ENCODE results near the gene FOXQ1.
"Not testable (repeated sequence)": the region's sequence is repeated elsewhere in the genome, so short reads cannot be mapped to it uniquely, and the experiment has no call there.

The FOXQ1 gene

DNA sequence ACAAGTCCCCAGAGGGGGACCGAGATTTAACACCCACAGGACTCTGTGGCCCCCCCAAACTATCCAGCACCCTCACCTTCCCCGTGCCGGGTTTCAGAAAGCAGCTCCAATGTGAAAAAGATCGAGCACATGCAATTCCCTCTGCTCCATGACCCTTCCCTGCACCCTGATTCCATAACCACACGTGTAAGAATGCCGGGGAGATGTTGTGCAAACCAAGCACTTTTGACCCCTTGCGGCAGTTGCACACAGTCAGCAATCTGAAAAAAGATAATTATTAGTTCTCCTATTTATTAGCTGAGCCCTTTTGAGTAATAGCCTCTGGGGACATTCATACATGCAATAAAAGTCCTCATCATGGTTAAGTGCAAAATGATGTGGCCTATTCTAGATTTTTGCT, 13.0 kb downstream of the FOXQ1 start:
- DNase-seq, result no peak

DNA sequence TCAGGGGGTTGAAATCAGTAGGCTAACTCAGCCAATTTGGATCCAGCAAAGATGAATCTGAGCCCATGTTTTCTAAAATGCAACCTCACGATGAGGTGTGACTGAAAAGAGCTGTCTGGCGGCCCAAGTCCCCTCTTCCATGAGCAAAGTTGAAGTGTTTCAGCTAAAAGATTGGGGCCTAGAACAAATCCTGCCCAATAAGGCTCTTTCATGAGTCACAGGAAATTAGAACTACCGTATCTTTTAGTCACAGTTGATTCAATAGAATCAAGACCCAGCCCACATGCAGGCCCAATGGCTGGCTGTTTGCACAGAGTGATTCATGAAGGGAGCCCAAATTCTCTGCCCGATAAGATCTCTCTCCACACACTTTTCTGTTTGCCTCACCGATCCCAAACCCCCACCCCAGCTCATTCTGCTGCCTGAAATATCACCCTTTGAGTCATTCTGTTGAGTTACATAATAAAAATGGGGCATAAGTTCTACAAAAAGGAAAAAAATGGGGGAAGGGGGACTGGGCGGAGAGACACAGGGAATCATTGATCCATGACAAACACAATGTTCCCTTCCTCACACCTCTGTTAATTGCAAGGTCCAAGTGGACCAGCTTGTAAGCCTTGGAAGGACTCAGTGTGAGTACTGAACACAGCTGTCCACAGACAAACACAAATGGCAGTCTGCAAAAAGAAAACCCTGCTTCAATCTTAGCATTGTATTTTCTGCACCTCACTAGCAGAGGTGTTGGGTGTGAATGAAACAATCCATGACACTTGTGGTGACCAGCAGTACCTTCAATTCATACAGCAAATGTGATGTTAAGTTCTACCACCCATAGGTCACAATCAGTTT, 13.8 kb downstream of the FOXQ1 start:
- no peak for DNase-seq

DNA sequence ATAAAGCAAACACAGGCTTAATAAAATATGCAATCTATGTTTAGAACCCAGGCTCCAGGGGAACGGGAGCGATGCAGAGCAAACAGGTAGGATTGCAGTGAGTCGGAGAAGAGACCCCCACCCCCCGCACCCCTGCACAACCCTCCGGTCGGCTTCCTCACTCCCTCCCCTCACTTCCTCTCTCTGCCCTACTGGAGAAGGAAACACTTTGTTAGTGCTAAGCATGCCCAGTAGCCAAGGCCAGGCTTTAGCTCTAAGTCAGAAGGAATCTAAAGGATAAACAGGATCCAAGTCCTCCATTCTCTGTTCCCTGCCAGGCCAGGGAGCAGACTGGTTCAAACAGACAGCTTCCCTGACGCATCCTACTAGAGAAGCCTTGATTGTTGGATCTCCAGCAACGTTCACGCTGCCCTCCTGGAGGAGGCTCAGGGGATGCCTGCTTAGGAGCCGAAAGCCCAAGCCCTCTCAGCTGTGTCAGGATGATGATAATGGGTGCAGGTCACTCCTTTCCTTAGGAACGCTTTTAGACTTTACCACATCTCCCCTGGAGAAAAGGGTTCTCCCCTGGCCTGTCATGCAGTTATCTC, 14.7 kb downstream of the FOXQ1 start:
- DNase-seq, result no peak

DNA sequence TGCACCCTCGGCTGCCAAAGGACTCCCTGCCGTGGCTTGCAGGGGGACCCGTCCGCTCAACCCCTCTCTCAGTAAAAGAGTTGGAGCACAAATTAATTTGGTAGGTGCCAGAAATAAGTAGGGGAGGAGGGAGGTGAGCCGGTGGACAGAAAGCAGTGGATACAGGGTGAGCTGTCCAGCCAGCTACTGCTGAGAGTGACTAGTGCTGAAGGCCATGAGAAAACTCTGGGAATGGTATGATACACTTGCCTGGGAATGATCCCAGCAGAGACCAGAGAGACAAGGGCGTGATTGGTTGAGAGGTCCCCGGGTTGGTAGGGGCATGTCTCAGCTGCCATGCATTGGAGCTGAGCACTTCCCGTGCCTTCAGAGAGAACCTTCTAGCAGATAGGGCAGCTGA, 15.7 kb downstream of the FOXQ1 start:
- no peak for DNase-seq

DNA sequence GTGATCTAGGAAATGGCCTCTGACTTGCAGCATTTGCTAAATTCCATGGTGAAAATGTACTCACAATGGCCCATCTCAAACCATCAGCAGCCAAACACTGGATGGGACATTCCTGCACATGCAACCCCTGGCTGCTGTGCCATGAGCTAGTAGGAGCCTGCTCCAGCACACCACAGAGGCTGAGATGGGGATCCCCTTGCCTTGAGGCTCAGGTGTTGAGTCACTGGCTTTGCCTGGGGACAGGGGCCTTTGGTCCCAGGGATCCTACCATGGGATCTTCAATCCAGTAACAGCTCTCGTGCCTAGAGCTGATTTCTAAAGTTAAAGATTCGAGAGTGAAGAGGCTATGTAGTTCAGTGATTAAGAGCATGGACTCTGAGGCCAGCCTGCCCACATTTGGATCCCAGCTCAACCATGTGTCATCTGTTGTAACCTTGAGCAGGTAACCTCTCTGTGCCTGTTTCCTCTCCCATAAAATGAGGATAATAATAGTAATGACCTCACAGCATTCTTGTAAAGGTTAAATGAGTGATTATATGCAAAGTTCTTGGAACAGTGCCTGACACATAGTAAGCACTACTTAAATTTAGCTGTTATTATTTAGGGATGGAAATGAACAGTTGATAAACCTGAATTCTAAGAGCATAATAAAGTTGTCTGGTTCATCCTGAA, 16.4 kb downstream of the FOXQ1 start:
- no peak for DNase-seq

DNA sequence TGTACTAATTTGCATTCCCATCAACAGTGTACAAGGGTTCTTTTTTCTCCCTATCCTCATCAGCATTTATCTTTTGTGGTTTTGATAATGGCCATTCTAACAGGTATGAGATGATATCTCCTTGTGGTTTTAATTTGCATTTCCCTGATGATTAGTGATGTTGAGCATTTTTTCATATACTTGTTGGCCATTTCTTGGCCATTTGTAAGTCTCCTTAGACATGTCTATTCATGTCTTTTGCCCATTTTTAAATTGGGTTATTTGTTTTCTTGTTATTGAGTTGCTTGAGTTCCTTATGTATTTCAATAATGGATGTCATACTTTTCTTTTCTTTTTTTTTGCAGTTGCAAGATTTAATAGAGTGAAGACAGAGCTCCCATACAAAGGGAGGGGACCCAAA, 17.8 kb downstream of the FOXQ1 start:
- DNase-seq, result no peak

DNA sequence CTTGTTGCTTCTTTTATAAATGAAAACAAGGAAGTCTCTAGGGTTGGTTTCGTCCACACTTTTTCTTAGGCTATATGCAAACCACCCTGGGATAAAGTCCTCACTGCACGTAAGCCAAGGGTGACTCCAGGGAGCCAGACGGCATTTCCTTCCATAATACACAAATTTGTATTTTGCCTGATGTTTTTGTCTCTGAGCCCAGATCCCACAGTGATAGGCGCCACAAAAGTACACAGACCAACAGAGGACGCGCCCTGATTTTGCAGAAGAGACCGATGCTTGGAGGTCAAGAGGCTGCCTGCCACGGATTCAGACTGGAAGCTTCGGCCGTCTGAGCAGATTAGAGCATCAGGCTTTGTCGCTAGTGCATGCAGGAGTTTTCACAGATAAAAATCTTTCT, 22.8 kb downstream of the FOXQ1 start:
- DNase-seq, result no peak

DNA sequence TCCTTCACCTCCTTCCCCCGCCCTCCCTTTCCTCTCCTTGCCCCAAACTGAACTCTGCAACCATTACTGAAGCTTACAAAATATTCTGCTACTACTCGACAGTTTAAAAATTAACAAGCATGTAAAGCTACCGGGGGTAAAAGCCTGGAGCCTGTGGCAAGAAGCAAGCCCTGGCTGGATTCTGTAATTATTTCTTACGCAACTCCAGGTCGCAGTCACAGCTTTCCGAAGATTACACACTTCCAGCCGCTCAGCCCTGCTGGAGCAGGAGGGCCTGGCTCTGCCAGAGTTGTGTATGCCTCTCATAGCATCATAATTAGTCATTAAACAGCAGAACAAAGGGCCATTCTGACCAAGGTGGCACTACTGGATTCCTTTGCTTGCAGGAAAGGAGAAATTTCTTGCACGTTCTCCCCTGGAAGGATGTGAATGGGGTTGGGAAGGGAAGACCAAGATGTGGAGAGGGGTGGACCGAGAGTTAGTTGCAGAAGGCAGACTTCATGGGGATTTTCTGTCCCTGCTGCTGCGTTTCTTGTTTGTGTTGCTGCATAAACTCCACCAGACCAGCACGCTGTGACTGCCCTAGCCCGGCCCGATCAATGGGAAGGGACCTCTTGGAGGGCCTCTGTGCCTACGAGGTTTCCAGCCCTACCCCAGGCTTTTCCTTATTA, 23.6 kb downstream of the FOXQ1 start:
- no peak for DNase-seq

DNA sequence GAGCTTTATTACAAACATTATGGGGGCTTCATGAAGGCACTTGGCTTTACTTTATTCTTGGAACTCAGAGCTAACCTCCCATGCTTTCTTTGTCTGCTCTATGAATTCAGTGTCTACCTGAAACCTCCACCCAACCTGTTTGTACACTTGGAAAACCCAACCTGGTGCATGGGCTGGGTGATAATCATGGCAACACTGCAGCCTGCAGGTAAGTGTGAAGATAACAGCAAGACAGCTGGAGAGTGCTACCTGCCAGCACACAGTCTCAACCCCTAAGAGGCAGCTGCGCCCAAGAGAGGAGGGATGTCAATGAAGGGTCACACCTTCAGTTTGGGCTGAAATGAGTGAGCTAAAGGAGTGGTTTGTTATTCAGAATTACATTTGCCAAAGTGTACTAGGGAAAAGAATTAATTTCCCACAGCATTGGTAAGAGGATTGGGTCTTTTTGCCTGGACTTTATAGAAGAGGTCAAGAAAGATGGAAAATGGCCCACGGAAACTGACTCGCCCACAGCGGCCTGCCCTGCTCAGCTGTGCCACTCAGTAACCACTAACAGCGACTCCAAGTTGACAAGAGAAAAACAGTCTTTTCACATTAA, 24.4 kb downstream of the FOXQ1 start:
- DNase-seq, result no peak

DNA sequence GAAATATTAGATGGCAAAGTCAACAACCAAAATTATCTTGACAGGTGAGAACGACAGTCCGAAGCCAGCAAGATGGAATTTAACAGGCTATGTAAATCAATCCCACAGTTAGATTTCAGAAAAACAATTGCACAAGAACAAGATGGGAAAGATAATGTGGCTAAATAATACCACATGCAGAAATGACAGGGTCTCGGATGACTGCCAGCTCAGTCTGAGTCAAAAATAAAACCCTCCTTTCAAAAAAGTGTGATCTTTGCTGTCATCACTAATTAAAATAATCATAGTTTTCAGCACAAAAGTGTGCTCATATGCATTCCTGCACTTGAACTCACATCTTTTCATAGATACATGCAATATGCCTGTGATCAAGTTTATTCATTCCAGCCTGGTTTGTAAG, 25.9 kb downstream of the FOXQ1 start:
- DNase-seq, result no peak

DNA sequence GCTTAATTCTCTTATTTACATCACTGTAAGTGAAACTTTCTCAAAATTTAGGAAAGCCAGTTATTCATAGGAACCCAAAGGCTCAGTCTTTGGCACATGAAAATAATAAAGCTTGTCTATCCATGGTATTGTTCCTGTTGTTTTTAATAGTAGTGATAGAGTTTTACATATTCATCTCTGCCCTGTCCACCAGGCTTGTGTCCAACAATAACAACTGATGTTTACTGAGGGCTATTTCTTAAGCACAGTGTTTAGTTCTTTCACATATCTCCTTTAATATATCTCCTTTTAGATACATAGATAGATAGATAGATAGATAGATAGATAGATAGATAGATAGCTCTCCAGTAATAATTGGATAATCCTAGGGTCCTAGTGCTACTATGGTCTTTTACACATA, 34.2 kb downstream of the FOXQ1 start:
- DNase-seq, result no peak

DNA sequence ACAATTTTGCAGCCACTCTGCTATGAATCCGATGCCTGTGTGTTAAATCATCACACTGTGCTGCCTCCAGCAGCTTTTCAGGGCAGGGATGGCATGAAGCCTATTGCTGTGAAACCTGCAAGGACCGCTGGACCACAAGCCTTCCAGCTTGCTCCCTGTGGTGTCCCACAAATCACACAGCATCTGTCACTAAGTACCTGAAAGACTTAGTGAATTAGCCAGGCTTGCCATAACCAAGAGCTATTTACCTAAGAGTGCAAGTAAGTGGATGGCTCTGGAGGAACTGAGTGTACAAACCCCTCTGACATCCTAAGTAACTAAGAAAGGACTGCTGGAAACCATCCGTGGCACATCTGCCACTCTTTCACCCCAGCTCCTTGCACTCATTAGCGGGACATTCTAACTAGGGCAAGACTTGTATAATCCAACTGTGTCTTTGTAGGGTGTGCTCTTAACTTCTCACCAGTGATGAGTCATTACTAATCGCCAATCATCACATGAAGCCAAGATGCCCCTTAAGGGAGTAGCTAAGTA, 34.7 kb downstream of the FOXQ1 start:
- DNase-seq, result no peak

DNA sequence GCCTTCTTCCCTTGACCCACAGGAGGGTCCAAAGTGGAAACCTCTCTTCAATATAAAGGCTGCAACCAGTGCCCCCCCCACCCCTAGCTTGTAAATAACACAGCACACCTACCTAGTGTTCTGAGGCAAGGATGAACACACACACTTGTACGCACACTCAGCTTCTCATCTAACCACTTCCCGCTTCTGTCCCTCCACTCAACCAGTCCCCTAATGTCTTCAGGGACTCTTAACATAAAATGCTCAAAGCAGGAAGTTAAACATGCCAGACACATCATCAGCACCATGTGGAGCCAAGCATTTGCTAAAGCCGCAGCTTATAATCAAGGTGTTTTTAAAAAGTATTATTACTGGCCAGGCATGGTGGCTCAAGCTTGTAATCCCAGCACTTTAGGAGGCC, 35.3 kb downstream of the FOXQ1 start:
- DNase-seq, result no peak

DNA sequence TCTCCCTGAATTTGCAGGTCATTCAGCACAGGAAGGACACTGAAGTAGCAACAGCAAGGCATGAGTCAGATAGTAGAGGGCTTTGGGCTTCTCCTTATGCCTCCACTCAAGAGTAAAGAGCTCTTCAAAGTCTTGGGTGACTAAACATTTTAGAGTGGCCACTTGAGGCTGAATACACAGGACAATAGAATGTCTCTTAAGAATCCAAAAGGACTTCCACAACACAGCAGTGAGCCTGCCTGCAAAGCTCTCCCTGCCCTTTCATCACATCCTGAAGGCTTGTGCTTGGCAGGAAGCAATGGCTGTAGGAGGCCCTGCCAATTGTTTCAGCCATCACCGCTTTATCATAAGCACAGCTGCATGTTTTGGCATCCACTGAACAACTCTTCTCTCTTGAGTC, 36.8 kb downstream of the FOXQ1 start:
- DNase-seq, result no peak

DNA sequence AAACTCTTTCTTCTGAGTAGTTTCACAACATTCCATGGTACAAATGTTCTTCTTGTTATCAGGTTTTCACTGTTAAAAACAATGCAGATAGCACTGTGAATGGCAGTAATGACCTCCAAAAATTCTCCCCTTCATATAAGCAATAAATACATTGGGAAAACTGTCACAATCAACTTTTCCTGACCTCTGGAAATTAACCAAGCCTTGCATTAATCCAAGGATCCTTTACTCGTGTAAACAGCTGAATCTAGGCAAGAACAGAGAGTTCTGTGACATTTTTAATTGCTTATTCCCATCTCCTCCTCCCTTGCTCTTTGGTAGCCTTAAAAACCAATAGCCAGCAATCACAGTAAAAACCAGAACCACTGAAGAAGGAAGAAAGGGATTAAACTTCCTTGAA, 37.8 kb downstream of the FOXQ1 start:
- no peak for DNase-seq

DNA sequence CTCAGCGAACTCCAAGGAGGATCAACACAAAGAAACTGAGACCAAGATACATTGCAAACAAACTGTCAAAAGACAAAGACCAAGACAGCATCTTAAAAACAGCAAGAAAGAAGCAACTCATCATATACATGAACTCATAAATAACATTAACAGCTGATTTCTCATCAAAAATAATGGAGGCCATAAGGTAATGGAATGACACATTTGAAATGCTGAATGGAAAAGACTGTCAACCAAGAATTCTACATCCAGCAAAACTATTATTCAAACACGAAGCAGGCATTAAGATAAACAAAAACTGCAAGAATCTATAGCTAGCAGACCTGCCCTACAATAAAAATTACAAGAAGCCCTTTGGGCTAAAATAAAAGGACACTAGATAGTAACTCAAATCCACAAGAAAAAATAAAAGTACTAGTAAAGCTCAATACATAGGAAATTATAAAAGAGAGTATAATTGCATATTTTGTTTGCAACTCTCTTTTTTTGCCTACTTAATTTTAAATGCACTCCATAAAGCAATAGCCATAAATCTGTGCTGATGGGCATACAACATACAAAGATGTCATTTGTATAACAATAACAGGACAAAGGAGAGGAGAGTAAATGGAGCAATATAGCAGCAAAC, 39.6 kb downstream of the FOXQ1 start:
- no peak for DNase-seq

DNA sequence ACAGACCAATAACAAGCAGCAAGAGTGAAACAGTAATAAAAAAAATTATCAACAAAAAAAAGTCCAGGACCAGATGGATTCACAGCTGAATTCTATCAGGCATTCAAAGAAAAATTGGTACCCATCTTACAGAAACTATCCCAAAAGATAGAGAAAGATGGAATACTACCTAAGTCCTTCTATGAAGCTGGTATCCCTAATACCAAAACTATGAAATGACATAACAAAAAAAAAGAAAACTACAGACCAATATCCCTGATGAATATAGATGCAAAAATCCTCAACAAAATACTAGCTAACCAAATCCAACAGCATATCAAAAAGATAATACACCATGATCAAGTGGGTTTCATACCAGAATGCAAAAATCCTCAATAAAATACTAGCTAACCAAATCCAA, 43.2 kb downstream of the FOXQ1 start:
- not testable (repeated sequence) for DNase-seq

DNA sequence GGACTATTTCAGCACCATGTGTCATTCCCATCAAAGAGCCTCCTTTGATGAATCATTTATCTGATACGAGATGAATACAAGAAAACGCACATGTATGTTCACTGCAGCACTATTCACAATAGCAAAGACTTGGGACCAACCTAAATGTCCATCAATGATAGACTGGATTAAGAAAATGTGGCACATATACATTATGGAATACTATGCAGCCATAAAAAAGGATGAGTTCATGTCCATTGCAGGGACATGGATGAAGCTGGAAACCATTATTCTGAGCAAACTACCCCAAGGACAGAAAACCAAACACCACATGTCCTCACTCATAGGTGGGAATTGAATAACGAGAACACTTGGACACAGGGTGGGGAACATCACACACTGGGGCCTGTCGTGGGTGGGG, 49.8 kb downstream of the FOXQ1 start:
- not testable (repeated sequence) for DNase-seq

DNA sequence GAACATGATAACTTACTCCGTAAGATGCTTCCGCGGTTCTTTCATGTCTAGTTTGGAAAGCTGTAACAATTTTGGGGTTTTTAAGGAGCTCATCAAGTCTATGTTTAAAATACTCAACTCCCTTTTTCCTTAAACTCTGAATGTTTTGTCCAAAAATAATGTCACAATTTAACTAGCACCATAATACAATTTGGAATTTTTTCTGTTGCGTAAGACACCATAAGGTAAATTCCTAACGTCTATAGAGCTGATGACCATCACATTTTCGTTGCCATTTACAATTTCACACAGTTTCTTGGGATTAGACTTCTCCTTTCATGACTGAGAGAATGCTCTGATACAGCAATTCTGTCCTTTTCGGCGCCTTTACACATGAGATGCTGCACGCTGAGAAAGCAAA, 50.7 kb downstream of the FOXQ1 start:
- DNase-seq, result no peak

DNA sequence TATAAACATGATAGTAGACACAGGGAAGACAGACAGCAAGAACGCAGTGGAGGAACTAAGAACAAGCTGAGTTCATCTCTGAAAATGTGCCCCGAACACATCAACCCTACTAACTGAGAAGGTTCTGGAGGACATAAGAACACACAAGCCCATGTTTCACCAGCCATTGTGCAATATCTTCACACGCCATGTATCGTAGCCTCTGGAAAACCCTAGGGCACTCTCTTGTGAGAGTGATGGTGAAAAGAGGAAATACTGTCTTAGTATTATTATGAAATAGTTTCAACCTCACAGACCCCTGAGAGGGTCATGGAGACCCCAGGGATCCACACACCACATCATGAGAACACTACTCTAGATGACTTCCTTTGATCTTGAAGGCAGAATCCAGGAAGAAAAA, 51.4 kb downstream of the FOXQ1 start:
- no peak for DNase-seq

DNA sequence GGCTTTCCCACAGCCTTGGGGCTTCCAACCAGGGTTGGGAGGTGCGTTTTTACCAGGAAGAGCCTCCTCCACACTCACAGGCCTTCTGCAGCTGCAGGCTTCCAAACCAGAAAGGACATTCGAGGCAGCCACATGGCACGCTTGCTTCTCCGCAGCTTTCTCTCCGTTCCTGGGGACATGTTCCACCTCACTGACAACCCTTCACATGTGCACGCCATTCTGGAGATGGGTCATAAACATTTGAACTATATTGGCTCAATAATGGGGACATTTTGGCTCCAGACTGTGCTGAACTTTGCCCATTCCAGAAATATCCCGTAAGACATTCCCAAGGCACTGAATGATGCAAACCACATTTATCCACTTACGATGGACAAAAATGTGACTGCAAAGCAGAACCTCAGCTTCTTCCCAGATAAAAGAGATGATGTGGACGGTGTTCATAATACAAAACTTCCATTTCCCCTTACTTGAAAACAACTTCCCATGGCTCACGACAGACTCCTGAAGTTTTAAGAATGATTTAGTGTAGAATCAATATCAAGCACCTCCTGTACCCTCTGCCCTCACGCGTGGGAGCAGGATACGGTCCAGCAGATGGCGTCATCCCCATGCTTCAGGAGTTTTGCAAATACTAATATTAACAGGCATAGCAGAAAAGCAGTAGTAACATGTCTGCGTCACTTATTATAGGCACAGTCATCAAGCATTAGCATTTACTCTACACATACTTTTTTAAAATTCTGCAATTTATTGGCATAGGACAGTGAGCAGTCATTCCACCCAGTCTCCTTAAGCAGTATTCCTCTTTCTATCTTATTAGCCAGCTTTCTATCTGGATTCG, 52.1 kb downstream of the FOXQ1 start:
- no peak for DNase-seq

All from COR-L47 (cell line).